ENCODE results near the gene PLA2G4D. TPM values are rescaled to one million over a fixed set of nuclear protein-coding genes. Genes with fewer than 3 reads are reported as not detected.

Gene PLA2G4D
- total and polyA plus RNA-seq, 10 of the 15 experiments (the other 5 are each of a cell fraction or from before 2014, with no cell fraction given): 0.03 TPM; not detected in 9

- TF ChIP-seq SKIL (IDR thresholded peaks at IDR 0.05; ENCODE audit: low read depth, poor library complexity, severe bottlenecking) (no peak), DPF2 (IDR thresholded peaks at IDR 0.05) (no peak), JUNB (IDR thresholded peaks at IDR 0.05) (no peak), ATF3 (IDR thresholded peaks at IDR 0.05; ENCODE audit: borderline replicate concordance, extremely low read depth, low read depth, low read length) (no peak), EGR1 (IDR thresholded peaks at IDR 0.05; ENCODE audit: borderline replicate concordance in 1 of 2, low read depth in 2 of 2, low read length in 2 of 2) (no peak), HDAC6 (IDR thresholded peaks at IDR 0.05; ENCODE audit: unreplicated experiment) (no peak), MAX (IDR thresholded peaks at IDR 0.05; ENCODE audit: low read depth, low read length) (no peak), PML (IDR thresholded peaks at IDR 0.05; ENCODE audit: low read length) (no peak)
Observed at GRCh38 chr15:42135351-42135750, 41.0 kb upstream of the PLA2G4D start (continued).

- no peaks in the 10 kb centered on the region for H3K36me3 ChIP-seq (ENCODE audit: control insufficient read depth in 2 of 2, insufficient read depth in 2 of 2, low read length in 1 of 2)
- TF ChIP-seq NKRF (conservative IDR thresholded peaks at IDR 0.05) (no peak), SMC3 (IDR thresholded peaks at IDR 0.05; ENCODE audit: borderline replicate concordance, low read length) (no peak), E2F4 (IDR thresholded peaks at IDR 0.05; ENCODE audit: low read depth, low read length) (no peak), CBX5 (IDR thresholded peaks at IDR 0.05; ENCODE audit: low read depth) (no peak), SKIL (IDR thresholded peaks at IDR 0.05; ENCODE audit: low read depth, poor library complexity, severe bottlenecking) (no peak), ZNF384 (IDR thresholded peaks at IDR 0.05; ENCODE audit: borderline replicate concordance, low read depth, low read length) (no peak)
- FAIRE-seq (no peak), ATAC-seq (no peak), DNase-seq (ENCODE audit: low read depth, low spot score) (no peak)
- CTCF ChIA-PET: interaction anchor here (0.6 to 4.1 kb wide), 23 partner anchors 13 to 1305 kb away, joined by 3 to 16 read pairs (median 3); no protein-coding TSS in a partner anchor
- no peaks in the 10 kb centered on the region for H3K9me3 ChIP-seq (replicated peaks; ENCODE audit: control insufficient read depth, insufficient read depth, low read length)
- no peaks in the 10 kb centered on the region for H3K79me2 ChIP-seq (ENCODE audit: control insufficient read depth, insufficient read depth, low read length)
- POLR2A ChIA-PET: interaction anchor here (0.6 kb wide), 1 partner anchor 367 kb away, joined by 6 read pairs; no protein-coding TSS in a partner anchor
- SMC1A ChIA-PET (ENCODE audit: uncharacterized antibody, unreplicated experiment): interaction anchor here (0.6 to 1.3 kb wide), 6 partner anchors 17 to 407 kb away, joined by 3 to 4 read pairs (median 3); no protein-coding TSS in a partner anchor
- H2AFZ ChIP-seq (ENCODE audit: control insufficient read depth, low read depth, low read length): no peak overlapping the region
- RAD21 ChIA-PET (ENCODE audit: unreplicated experiment): interaction anchor here (0.6 to 1.3 kb wide), 4 partner anchors 24 to 251 kb away, joined by 3 to 4 read pairs (median 3); no protein-coding TSS in a partner anchor
- no TSS peak for BruUV-seq (replicated peaks)
- in situ Hi-C loops (cut with MboI): no loop called here
- no peak overlapping the region for H3K27ac ChIP-seq (ENCODE audit: control insufficient read depth, insufficient read depth)
- no peak overlapping the region for H3K4me2 ChIP-seq (ENCODE audit: control insufficient read depth, insufficient read depth)
- no peak overlapping the region for H3K9ac ChIP-seq (ENCODE audit: control insufficient read depth, insufficient read depth, low read length)
- H3K4me1 ChIP-seq (ENCODE audit: control insufficient read depth, insufficient read depth, low read length): no peaks in the 10 kb centered on the region
- no peaks in the 10 kb centered on the region for H4K20me1 ChIP-seq (ENCODE audit: control insufficient read depth, insufficient read depth)
- no peak overlapping the region for H3K4me3 ChIP-seq
- intact Hi-C loops (cut with micrococcal nuclease; ENCODE audit: unreplicated experiment): loop anchor here (1.0 to 5.0 kb wide), 3 partner anchors 52 to 146 kb away; no protein-coding TSS in a partner anchor
- no peaks in the 10 kb centered on the region for H3K27me3 ChIP-seq (replicated peaks in 1 of 2; ENCODE audit: control insufficient read depth in 2 of 2, insufficient read depth in 2 of 2, low read length in 1 of 2)
- WGBS (ENCODE audit: insufficient coverage, insufficient replicate concordance, low lambda C conversion rate, missing lambda C conversion rate): 61% methylated on average over 6 of the region's 6 CpGs
Observed at GRCh38 chr15:42134617-42135245, 40.4 kb upstream of the PLA2G4D start.

Data from GM12878 (cell line).